Adrenal gland (tissue), 12 donors: Measurements from ENCODE around the gene ARF1. TPM values are rescaled to one million over a fixed set of nuclear protein-coding genes. Genes with fewer than 3 reads are reported as not detected.

ENCODE experiments used
- DNase-seq, 7 donors: peaks; one replicate each; pipeline ENCODE4 v3.0.0-alpha.2; 2019 to 2020
- H3K27ac ChIP-seq, 5 donors: fragments of 200-600 bp; sonication (generic) in 4 of 5; 1 replicate in 3 of 5; 2 replicates in 2 of 5; pipeline versions ENCODE4 v1.5.1 to v1.8.0; 2016 to 2020; ENCODE audit warnings: mild to moderate bottlenecking in 1 of 5
- H3K27me3 ChIP-seq: fragments of 200-600 bp; 2 replicates; pipeline ENCODE4 v1.8.0; 2021
- H3K36me3 ChIP-seq, 2 donors: fragments of 200-600 bp; replicated peaks in 1 of 2; 1 replicate in 1 of 2; 2 replicates in 1 of 2; pipeline versions ENCODE4 v1.5.1 to v1.8.0; 2018 to 2022
- H3K4me1 ChIP-seq, 2 donors: fragments of 200-600 bp; replicated peaks in 1 of 2; 1 replicate in 1 of 2; 2 replicates in 1 of 2; pipeline versions ENCODE4 v1.5.1 to v1.8.0; 2018 to 2021
- H3K4me3 ChIP-seq, 4 donors: fragments of 200-600 bp; sonication (generic) in 3 of 4; one replicate each; pipeline ENCODE4 v1.5.1; 2016 to 2018
- H3K9me3 ChIP-seq, 3 donors: fragments of 200-600 bp; sonication (generic) in 1 of 3; replicated peaks in 1 of 3; 1 replicate in 2 of 3; 2 replicates in 1 of 3; pipeline versions ENCODE4 v1.5.1 to v1.8.0; 2016 to 2021
- CTCF ChIP-seq, 6 experiments: fragments of 450-650 bp in 4 of 6; fragments of 200-600 bp in 2 of 6; sonication (generic) in 1 of 6; IDR thresholded peaks; 1 replicate in 5 of 6; 2 replicates in 1 of 6; pipeline versions ENCODE4 v1.5.1 to v1.8.0; 2016 to 2021; ENCODE audit warnings: antibody characterized with exemption in 6 of 6, mild to moderate bottlenecking in 2 of 6, moderate library complexity in 1 of 6
- POLR2A ChIP-seq, 2 donors: fragments of 450-650 bp; IDR thresholded peaks; one replicate each; pipeline ENCODE4 v1.6.1; 2017; ENCODE audit warnings: antibody characterized with exemption in 2 of 2, mild to moderate bottlenecking in 2 of 2, moderate library complexity in 1 of 2
- WGBS, 4 donors: extraction: QIAGEN DNeasy Blood & Tissue Kit in 2 of 4; methylation state at CpG; one replicate each; pipeline versions ENCODE4 v1.1.5 to v1.1.7; 2013 to 2017; 5-methylcytosine and 5-hydroxymethylcytosine counted together
- intact Hi-C, 2 donors: fragments of 100-400 bp; cut with DNase I; formaldehyde crosslinking; loops; one replicate each; pipeline versions ENCODE4 v1.14.1 to v1.15.0; 2022 to 2023
- polyA plus RNA-seq, 3 donors: library from polyadenylated mRNA; stranded (reverse); fragments of 200-250 nt in 2 of 3; fragments of 350-450 nt in 1 of 3; fragmentation: Illumina TruSeq in 1 of 3; extraction: RNeasy Lipid Tissue Mini Kit (QIAGEN cat#74804) in 1 of 3; gene quantifications; one replicate each; pipeline ENCODE4 v1.2.3, GENCODE V29; 2013 to 2014
- total RNA-seq, 9 donors: library from RNA; depleted of rRNA in 4 of 9; stranded (reverse); fragments of >200 nt in 4 of 9; fragments of 120-200 nt in 1 of 9; fragmentation: NEBNext Ultra II Directional in 1 of 9; extraction: Animal tissue kit (Norgen Biotek cat#: 25700) in 1 of 9; gene quantifications; one replicate each; pipeline versions ENCODE4 v1.1.0 to v1.2.4, GENCODE V29; 2013 to 2023
- donor health status: healthy with polysubstance abuse.
- donor health status: Bipolar disorder and iron deficiency.
- donor health status: DM: yes; HTN: yes; CAD: no.
- donor health status: DM: no; HTN: no; CAD: no.
- donor health status: DM: no; HTN: no; CAD: no.
- donor health status: DM: yes; HTN: yes; CAD: no.

Gene ARF1
- total and polyA plus RNA-seq, 12 donors: 200 to 611 (median 381) TPM

DNA sequence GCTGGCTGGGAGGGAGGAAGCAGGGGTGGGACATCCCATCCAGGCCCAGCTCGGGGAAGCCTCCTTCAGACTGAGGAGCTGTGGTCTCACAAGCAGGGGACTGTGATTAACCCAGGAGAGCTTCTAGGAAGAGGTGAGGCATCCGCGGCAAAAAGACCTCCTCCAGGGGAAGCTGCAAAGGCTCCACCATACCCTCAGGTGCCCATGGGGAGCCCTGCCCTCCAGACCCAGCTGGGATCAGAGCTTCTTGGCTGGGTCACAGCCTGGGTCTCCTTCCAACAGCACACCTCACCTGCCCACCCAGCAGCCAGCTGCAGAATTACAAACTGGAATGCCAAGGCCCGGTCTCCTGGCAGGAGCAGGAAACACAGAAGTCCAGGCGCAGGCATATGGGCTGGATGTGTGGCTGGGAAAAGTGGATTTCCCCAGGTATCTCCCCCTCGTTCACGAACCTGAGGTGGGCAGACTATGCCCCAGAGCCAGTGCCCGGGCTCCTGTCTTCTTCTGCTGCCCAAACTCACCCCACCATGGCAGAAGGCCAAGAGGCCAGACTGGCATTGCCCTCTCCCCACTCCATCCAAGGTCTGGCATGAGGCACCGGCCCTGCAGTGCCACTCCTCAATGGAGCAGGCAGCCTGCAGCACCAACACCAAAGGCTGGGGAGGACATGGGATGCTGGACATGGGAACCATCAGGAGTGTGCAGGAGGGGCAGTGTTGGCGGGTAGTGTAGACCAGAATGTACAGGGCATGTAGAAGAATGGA is 15.4 kb upstream of the ARF1 start:
- WGBS, 4 donors: 44 to 69% (median 57%) methylated on average over 6 to 10 of the region's 10 CpGs
- no peak overlapping the region for H3K4me3 ChIP-seq
- no peaks in the 10 kb centered on the region for H3K4me1 ChIP-seq
- H3K36me3 ChIP-seq: no peaks in the 10 kb centered on the region
- intact Hi-C loops: no loop called here
- no peaks in the 10 kb centered on the region for H3K9me3 ChIP-seq
- H3K27me3 ChIP-seq: peaks cover 46% of the 10 kb centered on the region
- H3K27ac ChIP-seq: no peak overlapping the region
- peak in 1 of 7 donors; percentile 9 for DNase-seq
- TF ChIP-seq POLR2A (IDR thresholded peaks at IDR 0.05) (no peak), CTCF (IDR thresholded peaks at IDR 0.05) (no peak)

DNA sequence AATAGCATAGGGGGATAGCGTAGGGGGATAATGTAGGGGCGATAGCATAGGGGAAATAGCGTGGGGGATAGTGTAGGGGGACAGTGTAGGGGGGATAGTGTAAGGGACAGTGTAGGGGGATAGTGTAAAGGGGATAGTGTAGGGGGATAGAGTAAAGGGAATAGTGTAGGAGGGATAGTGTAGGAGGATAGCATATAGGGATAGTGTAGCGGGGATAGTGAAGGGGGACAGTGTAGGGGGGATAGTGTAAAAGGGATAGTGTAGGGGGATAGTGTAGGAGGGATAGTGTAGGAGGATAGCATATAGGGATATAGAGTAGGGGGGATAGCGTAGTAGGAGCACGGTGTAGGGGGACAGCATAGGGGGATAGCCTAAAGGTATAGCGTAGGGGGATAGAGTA is 14.1 kb upstream of the ARF1 start:
- Histone ChIP-seq H3K4me3 (no peak overlapping the region), H3K27me3 (peaks cover 37% of the 10 kb centered on the region), H3K4me1 (no peaks in the 10 kb centered on the region), H3K9me3 (no peaks in the 10 kb centered on the region), H3K27ac (no peak overlapping the region), H3K36me3 (no peaks in the 10 kb centered on the region)
- no peak for DNase-seq
- 68 to 75% (median 73%) methylated on average over 7 of the region's 7 CpGs for WGBS, 4 donors
- TF ChIP-seq POLR2A (IDR thresholded peaks at IDR 0.05) (no peak), CTCF (IDR thresholded peaks at IDR 0.05) (no peak)
- intact Hi-C loops: no loop called here

- intact Hi-C loops: no loop called here
These were observed 12.3 kb upstream of the ARF1 start for GRCh38 chr1:228070173-228070572.

DNA sequence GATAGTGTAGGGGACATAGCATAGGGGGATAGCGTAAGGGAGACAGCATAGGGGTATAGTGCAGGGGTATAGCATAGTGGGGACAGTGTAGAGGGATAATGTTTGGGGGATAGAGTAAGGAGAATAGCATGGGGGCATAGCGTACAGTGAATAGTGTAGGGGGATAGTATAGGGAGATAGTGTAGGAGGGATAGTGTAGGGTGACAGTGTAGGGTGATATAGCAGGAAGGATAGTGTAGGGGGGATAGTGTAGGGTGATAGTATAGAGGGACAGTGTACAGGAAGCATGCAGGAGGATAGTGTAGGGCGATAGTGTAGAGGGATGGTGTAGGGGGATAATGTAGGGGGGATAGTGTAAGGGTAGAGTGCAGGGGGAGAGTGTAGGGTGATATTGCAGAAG is 11.7 kb upstream of the ARF1 start:
- H3K27ac ChIP-seq: no peak overlapping the region
- TF ChIP-seq POLR2A (IDR thresholded peaks at IDR 0.05) (no peak), CTCF (IDR thresholded peaks at IDR 0.05) (no peak)
- H3K36me3 ChIP-seq: no peaks in the 10 kb centered on the region
- H3K4me3 ChIP-seq: no peak overlapping the region
- H3K27me3 ChIP-seq: peaks cover 13% of the 10 kb centered on the region
- no peaks in the 10 kb centered on the region for H3K4me1 ChIP-seq
- H3K9me3 ChIP-seq: no peaks in the 10 kb centered on the region
- no peak for DNase-seq
- intact Hi-C loops: no loop called here
- WGBS, 4 donors: 67 to 79% (median 72%) methylated on average over 3 of the region's 3 CpGs

More at GRCh38 chr1:228070173-228070572, 12.3 kb upstream of the ARF1 start:
- no peak overlapping the region for H3K27ac ChIP-seq
- H3K9me3 ChIP-seq: no peaks in the 10 kb centered on the region
- 40 to 63% (median 53%) methylated on average over 2 of the region's 2 CpGs for WGBS, 4 donors
- H3K4me1 ChIP-seq: no peaks in the 10 kb centered on the region
- H3K27me3 ChIP-seq: peaks cover 20% of the 10 kb centered on the region
- TF ChIP-seq CTCF (IDR thresholded peaks at IDR 0.05) (no peak), POLR2A (IDR thresholded peaks at IDR 0.05) (no peak)
- DNase-seq: no peak
- no peaks in the 10 kb centered on the region for H3K36me3 ChIP-seq
- no peak overlapping the region for H3K4me3 ChIP-seq
